GM23248 (cell line): Measurements from ENCODE around the gene GLB1L3. TPM values are rescaled to one million over a fixed set of nuclear protein-coding genes. Genes with fewer than 3 reads are reported as not detected.

Experiments
- DNase-seq: peaks from one replicate; pipeline ENCODE4 v3.0.0-alpha.2; 2015
- H2AFZ ChIP-seq: fragments of 200-600 bp; sonication (generic); 2 replicates; pipeline ENCODE4 v1.6.1; 2016; ENCODE audit warnings: antibody characterized with exemption
- H3F3A ChIP-seq: fragments of 200-600 bp; sonication (generic); 2 replicates; pipeline ENCODE4 v1.6.1; 2016; ENCODE audit warnings: mild to moderate bottlenecking, antibody characterized with exemption, mixed run types; ENCODE audit not compliant: insufficient read depth
- H3K27ac ChIP-seq: fragments of 200-600 bp; sonication (generic); 2 replicates; pipeline ENCODE4 v1.5.1; 2016; ENCODE audit warnings: mild to moderate bottlenecking
- H3K27me3 ChIP-seq: fragments of 200-600 bp; sonication (generic); replicated peaks from 2 replicates; pipeline ENCODE4 v1.6.1; 2016; ENCODE audit warnings: mild to moderate bottlenecking; ENCODE audit not compliant: insufficient read depth
- H3K36me3 ChIP-seq: fragments of 200-600 bp; sonication (generic); 2 replicates; pipeline ENCODE4 v1.6.1; 2016; ENCODE audit warnings: low read depth, mild to moderate bottlenecking
- H3K4me1 ChIP-seq: fragments of 200-600 bp; sonication (generic); 2 replicates; pipeline ENCODE4 v1.6.1; 2016; ENCODE audit warnings: mild to moderate bottlenecking; ENCODE audit not compliant: insufficient read depth
- H3K4me2 ChIP-seq: fragments of 200-600 bp; sonication (generic); one replicate; pipeline ENCODE4 v1.6.1; 2016; ENCODE audit warnings: mild to moderate bottlenecking; ENCODE audit not compliant: unreplicated experiment
- H3K4me3 ChIP-seq: fragments of 200-600 bp; sonication (generic); 2 replicates; pipeline ENCODE4 v1.5.1; 2016; ENCODE audit warnings: mild to moderate bottlenecking
- H3K79me2 ChIP-seq: fragments of 200-600 bp; sonication (generic); 2 replicates; pipeline ENCODE4 v1.6.1; 2016; ENCODE audit warnings: mild to moderate bottlenecking; ENCODE audit not compliant: insufficient read depth
- H3K9ac ChIP-seq: fragments of 200-600 bp; sonication (generic); 2 replicates; pipeline ENCODE4 v1.6.1; 2016; ENCODE audit warnings: mild to moderate bottlenecking
- H3K9me2 ChIP-seq: fragments of 200-600 bp; sonication (generic); 2 replicates; pipeline ENCODE4 v1.6.1; 2016; ENCODE audit warnings: mixed run types, mild to moderate bottlenecking, moderate library complexity; ENCODE audit not compliant: insufficient read depth
- H3K9me3 ChIP-seq: fragments of 200-600 bp; sonication (generic); one replicate; pipeline ENCODE4 v1.6.1; 2017; ENCODE audit warnings: low read depth
- H4K20me1 ChIP-seq: fragments of 200-600 bp; sonication (generic); 2 replicates; pipeline ENCODE4 v1.6.0; 2016; ENCODE audit not compliant: insufficient read depth
- EZH2 ChIP-seq: fragments of 200-600 bp; sonication (generic); IDR thresholded peaks from 2 replicates; pipeline ENCODE4 v1.6.1; 2018; ENCODE audit warnings: antibody characterized with exemption, mild to moderate bottlenecking; ENCODE audit not compliant: insufficient read depth, poor library complexity, severe bottlenecking
- EZH2phosphoT487 ChIP-seq: fragments of 200-600 bp; sonication (generic); IDR thresholded peaks from 2 replicates; pipeline ENCODE4 v1.6.1; 2018; ENCODE audit warnings: antibody characterized with exemption, moderate library complexity, mild to moderate bottlenecking, low read depth; ENCODE audit not compliant: insufficient read depth
- WGBS, 2 experiments: methylation state at CpG; one replicate each; pipeline ENCODE4 v1.1.6; 2015 to 2017; ENCODE audit warnings: low lambda C conversion rate in 2 of 2, low coverage in 1 of 2; ENCODE audit errors: missing lambda C conversion rate in 2 of 2; 5-methylcytosine and 5-hydroxymethylcytosine counted together
- in situ Hi-C: fragments of 300-500 bp; cut with MboI; formaldehyde crosslinking; loops from 2 replicates; pipeline ENCODE4 v1.15.0; 2020
- polyA plus RNA-seq: library from polyadenylated mRNA; unstranded; fragments of >200 nt; fragmentation: Nextera tagmentation; extraction: Ambion mirVana; gene quantifications from 2 replicates; pipeline ENCODE4 v1.2.1, GENCODE V29; 2016
- total RNA-seq: library from RNA; depleted of rRNA; stranded (reverse); fragments of >200 nt; shearing (Covaris generic); gene quantifications from 2 replicates; pipeline ENCODE4 v1.2.3, GENCODE V29; 2014

GLB1L3 gene
- total and polyA plus RNA-seq, 2 experiments from 2014 or later = not detected

GRCh38 chr11:134261626-134262488, 14.3 kb upstream of the GLB1L3 start:
- H4K20me1 ChIP-seq = no peaks in the 10 kb centered on the region
- TF ChIP-seq EZH2phosphoT487 (no peak), EZH2 (no peak)

GRCh38 chr11:134264966-134265764, 11.0 kb upstream of the GLB1L3 start:
- WGBS, 2 experiments = 93 to 94% methylated on average over 7 of the region's 7 CpGs
- Histone ChIP-seq H3K79me2 (no peaks in the 10 kb centered on the region), H3K9me2 (no peaks in the 10 kb centered on the region), H3K4me1 (peaks cover 18% of the 10 kb centered on the region), H3K27ac (no peak overlapping the region), H3K36me3 (peaks cover 8% of the 10 kb centered on the region; the same call in 1 of the 2 replicates), H3K4me2 (no peak overlapping the region), H3K9ac (no peak overlapping the region), H2AFZ (no peak overlapping the region), H3F3A (peaks cover 26% of the 10 kb centered on the region), H3K4me3 (no peak overlapping the region), H3K27me3 (no peaks in the 10 kb centered on the region; the same call in 1 of the 2 replicates), H4K20me1 (no peaks in the 10 kb centered on the region), H3K9me3 (no peaks in the 10 kb centered on the region)
- TF ChIP-seq EZH2phosphoT487 (no peak), EZH2 (no peak)
- DNase-seq = no peak
- in situ Hi-C loops = no loop called here

More at GRCh38 chr11:134261626-134262488, 14.3 kb upstream of the GLB1L3 start:
- no peak overlapping the region for H3K4me3 ChIP-seq
- H3K4me2 ChIP-seq = no peak overlapping the region
- peaks cover 11% of the 10 kb centered on the region for H3K4me1 ChIP-seq
- no peaks in the 10 kb centered on the region for H3K79me2 ChIP-seq
- no peaks in the 10 kb centered on the region for H3K9me2 ChIP-seq
- H3K9me3 ChIP-seq = no peaks in the 10 kb centered on the region
- no peaks in the 10 kb centered on the region for H3K27me3 ChIP-seq
- H3K36me3 ChIP-seq = peaks cover 12% of the 10 kb centered on the region; the same call in 1 of the 2 replicates
- no peak overlapping the region for H3K27ac ChIP-seq
- WGBS, 2 experiments = 93 to 94% methylated on average over 14 of the region's 14 CpGs
- H2AFZ ChIP-seq = no peak overlapping the region
- peak; percentile 49 for DNase-seq
- H3F3A ChIP-seq = peaks cover 16% of the 10 kb centered on the region
- in situ Hi-C loops = no loop called here
- no peak overlapping the region for H3K9ac ChIP-seq

DNA sequence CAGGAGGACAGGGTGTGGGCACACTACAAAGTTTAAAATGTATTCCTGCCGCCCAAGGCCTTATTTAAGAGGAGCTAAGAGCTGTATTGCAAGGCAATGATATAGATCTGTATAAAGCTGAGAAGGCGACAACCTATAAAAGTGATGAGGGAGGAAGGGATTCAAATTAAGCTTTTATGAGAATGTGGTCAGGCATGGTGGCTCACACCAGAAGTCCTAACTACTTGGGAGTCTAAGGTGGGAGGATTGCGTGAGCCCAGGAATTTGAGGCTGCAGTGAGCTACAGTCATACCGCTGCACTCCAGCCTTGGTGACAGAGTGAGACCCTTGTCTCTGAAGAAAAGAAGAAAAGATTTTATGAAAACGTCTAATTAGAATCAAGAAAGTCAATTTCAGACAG, 9.7 kb upstream of the GLB1L3 start:
- in situ Hi-C loops = no loop called here
- 0 out of 2 replicates have a peak overlapping the region, but pooled peaks have one; percentile 10 for H3K4me3 ChIP-seq
- no peaks in the 10 kb centered on the region for H3K79me2 ChIP-seq
- peaks cover 18% of the 10 kb centered on the region for H3K4me1 ChIP-seq
- DNase-seq = no peak
- no peak for TF ChIP-seq EZH2phosphoT487
- no peak for TF ChIP-seq EZH2
- peak overlapping the region; percentile 43 for H3K4me2 ChIP-seq
- H3K36me3 ChIP-seq = no peaks in the 10 kb centered on the region; the same call in 1 of the 2 replicates
- no peaks in the 10 kb centered on the region for H4K20me1 ChIP-seq
- H3K9me2 ChIP-seq = no peaks in the 10 kb centered on the region
- no peak overlapping the region for H3K9ac ChIP-seq
- H3K27ac ChIP-seq = peak overlapping the region; percentile 53
- peaks cover 26% of the 10 kb centered on the region for H3F3A ChIP-seq
- H3K27me3 ChIP-seq = peaks cover 7% of the 10 kb centered on the region; the same call in 1 of the 2 replicates
- no peaks in the 10 kb centered on the region for H3K9me3 ChIP-seq
- WGBS, 2 experiments = 66 to 67% methylated on average over 5 of the region's 5 CpGs
- no peak overlapping the region for H2AFZ ChIP-seq

GRCh38 chr11:134266841-134267251, 9.3 kb upstream of the GLB1L3 start:
- in situ Hi-C loops = no loop called here
- H3K27me3 ChIP-seq = peaks cover 7% of the 10 kb centered on the region; the same call in 1 of the 2 replicates
- H3K79me2 ChIP-seq = no peaks in the 10 kb centered on the region
- H3K4me1 ChIP-seq = peaks cover 18% of the 10 kb centered on the region
- peak; percentile 85 for DNase-seq
- H3K9me2 ChIP-seq = no peaks in the 10 kb centered on the region
- no peaks in the 10 kb centered on the region for H3K9me3 ChIP-seq
- H3K36me3 ChIP-seq = no peaks in the 10 kb centered on the region; the same call in 1 of the 2 replicates
- H3K9ac ChIP-seq = no peak overlapping the region
- 0 out of 2 replicates have a peak overlapping the region, but pooled peaks have one; percentile 10 for H3K4me3 ChIP-seq
- peak overlapping the region; percentile 43 for H3K4me2 ChIP-seq
- peaks cover 26% of the 10 kb centered on the region for H3F3A ChIP-seq
- no peaks in the 10 kb centered on the region for H4K20me1 ChIP-seq
- WGBS, 2 experiments = 0 to 5% methylated on average over 3 of the region's 3 CpGs
- H2AFZ ChIP-seq = no peak overlapping the region
- TF ChIP-seq EZH2phosphoT487 (0 out of 2 replicates have a peak, but pooled peaks have one; percentile 49), EZH2 (no peak)
- peak overlapping the region; percentile 53 for H3K27ac ChIP-seq
